Adipose tissue (tissue), 3 donors: ENCODE results near the gene GPC6. TPM values are rescaled to one million over a fixed set of nuclear protein-coding genes. Genes with fewer than 3 reads are reported as not detected.

Source experiments
- H3K27ac ChIP-seq: one replicate; pipeline ENCODE4 v1.5.1; 2013; ENCODE audit warnings: low read depth, low read length
- WGBS, 3 donors: extraction: QIAGEN DNeasy Blood & Tissue Kit; methylation state at CpG; one replicate each; pipeline ENCODE4 v1.1.7; 2013; 5-methylcytosine and 5-hydroxymethylcytosine counted together
- polyA plus RNA-seq, 3 donors: library from polyadenylated mRNA; stranded (reverse); fragments of 200-250 nt; gene quantifications; one replicate each; pipeline ENCODE4 v1.2.3, GENCODE V29; 2013
- donor health status: healthy with polysubstance abuse.
- donor health status: Bipolar disorder and iron deficiency.
- donor health status: healthy.

The GPC6 gene
- polyA plus RNA-seq, 3 donors: 0.72 to 8.5 (median 5.8) TPM

DNA sequence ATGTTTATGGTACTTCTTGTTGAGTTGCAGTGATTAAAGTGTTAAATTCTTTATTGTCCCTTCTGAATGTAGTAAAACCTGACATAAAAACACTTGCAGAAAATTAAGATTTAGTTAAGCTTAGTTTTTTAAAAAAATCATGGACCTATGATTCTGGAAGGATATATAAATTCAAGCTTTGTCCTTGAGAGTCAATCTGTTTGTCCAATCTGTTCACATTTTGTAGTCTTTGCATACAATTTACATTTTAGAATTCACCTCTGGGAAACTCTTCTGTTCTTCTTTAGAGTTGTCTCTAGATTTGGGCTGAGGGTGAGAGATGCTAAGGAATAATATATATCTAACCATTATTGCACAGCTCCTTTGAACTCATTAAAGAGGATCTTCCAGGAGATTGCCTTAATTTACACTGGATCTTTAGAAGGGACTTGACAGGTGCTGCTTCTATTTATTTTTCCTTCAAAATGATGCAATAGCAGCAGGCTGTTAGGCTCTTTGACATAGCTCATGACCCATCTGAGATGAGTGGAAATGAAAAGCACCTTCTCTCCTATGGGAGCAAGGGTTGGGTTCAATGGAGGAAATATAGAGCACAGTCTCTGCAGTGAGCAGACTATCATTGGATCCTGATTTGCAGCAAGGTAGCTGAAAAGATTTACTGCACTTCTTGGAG, 433.9 kb downstream of the GPC6 start:
- H3K27ac ChIP-seq: no peak overlapping the region

DNA sequence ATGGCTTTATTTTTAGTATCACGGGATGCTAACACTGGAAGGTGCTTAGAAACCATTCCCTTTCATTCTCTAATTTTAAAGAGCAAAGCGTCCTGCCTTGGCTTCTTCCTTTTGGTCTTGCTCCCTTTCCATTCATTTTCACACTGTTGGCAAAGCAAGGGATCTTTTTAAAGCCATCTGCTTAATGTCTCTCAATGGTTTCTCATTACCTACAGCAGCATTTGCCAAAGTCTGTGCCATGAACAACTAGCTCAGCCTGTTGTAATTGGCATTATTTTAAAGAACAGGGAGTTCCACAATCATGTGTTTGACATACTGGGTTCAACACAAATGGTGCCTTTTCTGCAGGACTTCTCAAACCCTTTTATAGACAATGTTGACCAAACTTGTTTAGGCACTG, 444.3 kb downstream of the GPC6 start:
- 73 to 82% (median 78%) methylated on average over 2 of the region's 2 CpGs for WGBS, 3 donors
- H3K27ac ChIP-seq: no peak overlapping the region

DNA sequence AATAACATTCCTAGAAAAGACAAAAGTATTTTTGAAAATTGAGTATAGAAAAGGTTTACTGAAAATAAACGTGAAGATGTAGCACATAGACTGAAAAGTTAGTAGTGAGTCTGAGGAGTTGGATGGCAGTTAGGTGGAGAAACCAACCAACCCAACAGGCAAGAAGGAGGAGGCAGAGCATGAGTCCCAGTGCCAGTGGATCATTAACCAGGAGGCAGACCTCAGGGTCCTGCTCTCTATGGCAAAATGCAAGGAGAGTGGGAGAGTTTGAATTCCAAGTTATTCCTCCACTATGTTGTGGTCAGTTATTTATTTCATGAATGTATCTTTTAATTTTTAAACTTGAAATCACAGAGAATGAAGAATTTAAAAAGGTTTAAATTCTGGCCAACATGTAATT, 446.4 kb downstream of the GPC6 start:
- H3K27ac ChIP-seq: no peak overlapping the region
- 72 to 89% (median 82%) methylated on average over 1 of the region's 1 CpG for WGBS, 3 donors

DNA sequence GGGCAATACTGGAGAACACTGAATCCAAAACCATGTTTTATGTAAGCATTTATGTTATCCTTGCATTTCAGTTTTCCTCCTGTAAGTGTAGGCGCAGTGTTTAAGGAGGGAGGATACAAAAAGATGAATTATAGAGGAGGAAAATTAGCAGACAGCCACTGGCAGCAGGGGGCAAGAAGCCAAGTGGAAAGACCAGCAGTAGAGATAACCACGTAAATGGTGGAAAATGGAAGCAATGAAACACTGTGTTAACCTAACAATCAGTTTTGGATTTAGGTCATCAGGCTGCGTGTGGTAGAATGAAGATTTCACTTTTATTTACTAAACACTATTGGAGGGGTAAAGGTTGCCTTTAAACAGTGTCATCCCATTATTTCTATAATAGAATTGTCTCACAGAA, 447.3 kb downstream of the GPC6 start:
- 76 to 87% (median 82%) methylated on average over 3 of the region's 3 CpGs for WGBS, 3 donors

DNA sequence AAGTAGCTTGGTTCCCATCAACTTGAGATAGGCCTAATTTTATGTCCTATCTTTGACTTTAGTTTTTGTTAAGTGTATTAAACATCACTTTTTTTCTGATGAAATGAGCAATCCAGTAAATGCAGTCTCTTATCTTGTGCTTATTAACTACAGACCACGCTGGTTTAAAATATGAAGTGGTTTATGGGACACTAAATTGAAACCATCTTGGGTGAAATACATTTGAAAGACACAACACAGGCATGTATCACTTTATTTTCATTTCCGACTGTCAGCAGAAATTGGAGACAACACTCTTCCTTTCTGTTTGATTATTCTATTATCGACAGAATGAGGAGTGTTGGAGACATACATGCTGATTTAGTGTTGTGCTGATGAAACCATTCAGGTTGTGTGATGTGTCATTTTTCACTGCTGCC, 447.7 kb downstream of the GPC6 start:
- WGBS, 3 donors: 55 to 67% (median 59%) methylated on average over 3 of the region's 3 CpGs

More for the DNA sequence above, 447.3 kb downstream of the GPC6 start:
- H3K27ac ChIP-seq: no peak overlapping the region

DNA sequence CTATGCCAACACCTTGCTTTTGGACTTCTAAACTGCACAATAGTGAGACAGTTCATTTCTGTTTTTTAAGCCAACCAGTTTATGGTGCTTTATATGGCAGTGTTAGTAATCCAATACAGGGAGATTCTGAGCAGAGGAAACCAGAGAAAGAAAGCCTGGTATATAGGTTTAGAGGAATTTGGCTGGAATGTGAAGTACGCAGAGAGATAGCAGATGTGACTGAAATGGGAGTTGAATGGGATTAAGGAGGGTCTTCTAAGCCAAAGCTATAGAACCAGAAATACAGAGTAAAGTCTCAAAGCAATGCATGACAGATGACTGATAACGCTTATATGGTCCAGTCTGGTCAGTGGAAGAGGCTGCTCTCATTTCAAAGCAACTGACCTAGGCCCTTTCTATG, 453.7 kb downstream of the GPC6 start:
- H3K27ac ChIP-seq: no peak overlapping the region
- 86 to 100% (median 87%) methylated on average over 2 of the region's 2 CpGs for WGBS, 3 donors

More for the DNA sequence above, 447.7 kb downstream of the GPC6 start:
- no peak overlapping the region for H3K27ac ChIP-seq

DNA sequence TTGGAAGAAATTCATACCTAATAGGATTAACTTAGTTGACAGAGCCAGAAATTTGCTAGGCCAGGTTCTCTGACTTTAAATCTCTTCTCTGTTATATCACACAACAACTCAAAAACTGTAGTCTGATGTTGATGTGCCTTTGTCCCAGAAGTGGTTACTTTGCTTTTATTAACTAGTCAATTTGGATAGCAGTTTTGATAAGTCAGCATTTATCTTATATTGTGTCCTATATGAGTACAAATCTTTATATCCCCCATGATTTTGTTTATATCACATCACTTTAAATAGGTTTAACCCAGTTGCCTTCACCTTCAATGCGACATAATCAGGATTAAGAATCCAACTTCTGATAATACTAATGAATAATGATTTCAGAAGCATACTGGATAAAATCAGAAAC, 459.3 kb downstream of the GPC6 start:
- 86 to 97% (median 94%) methylated on average over 1 of the region's 1 CpG for WGBS, 3 donors
- H3K27ac ChIP-seq: no peak overlapping the region

DNA sequence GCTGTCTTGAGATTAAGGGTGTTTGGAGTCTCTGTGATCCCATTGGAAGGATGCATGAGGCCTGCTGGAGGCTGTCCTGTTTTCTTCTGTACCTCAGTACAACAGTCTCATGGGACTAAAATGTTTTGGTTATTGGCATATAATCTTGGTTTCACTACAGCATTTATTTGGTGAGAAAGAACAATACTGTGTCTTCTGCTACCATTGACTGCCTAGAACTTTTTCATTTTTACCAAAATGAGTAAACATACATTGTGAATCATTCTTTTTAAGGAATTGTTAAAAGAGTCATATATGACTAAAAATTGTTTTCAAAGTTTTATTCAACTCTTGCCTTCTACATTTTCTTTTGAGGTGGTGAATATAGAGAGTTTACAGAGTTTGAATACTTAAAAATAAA, 459.8 kb downstream of the GPC6 start:
- no peak overlapping the region for H3K27ac ChIP-seq

DNA sequence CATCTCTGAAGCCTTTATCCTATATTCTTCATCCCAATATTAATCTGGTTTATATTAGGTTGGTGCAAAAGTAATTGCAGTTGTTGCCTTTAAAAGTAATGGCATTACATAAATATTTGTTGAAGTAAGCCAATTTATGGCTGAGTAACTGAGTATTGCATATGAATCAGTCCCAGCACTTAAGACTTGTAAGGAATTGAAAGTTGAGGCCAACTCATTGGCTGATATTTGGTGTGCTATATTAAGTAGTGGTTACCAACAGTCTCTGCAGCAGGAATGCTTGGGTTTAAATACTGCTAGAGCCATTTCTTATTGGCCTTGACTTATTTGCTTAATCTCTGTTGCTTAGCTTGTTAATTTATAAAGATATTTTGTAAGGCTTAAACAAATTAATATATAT, 460.7 kb downstream of the GPC6 start:
- H3K27ac ChIP-seq: no peak overlapping the region

DNA sequence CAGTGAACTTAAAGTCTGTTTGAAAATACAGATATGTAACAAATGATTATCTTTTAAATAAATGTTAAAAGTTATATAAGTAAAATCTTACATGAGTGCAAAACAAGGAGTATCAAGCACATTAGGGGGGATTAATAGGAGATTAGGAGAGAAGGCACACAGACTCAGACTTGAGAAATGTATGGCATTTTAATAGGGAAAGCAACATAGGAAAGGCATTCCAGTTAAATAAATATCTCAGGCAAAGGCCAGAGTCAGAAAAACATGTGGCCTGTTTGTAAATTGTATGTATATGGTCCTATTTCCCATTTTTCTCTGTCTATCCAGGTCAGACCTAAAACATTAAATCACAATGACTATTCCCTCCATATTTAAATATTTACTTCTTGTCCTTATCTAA, 462.7 kb downstream of the GPC6 start:
- H3K27ac ChIP-seq: no peak overlapping the region

DNA sequence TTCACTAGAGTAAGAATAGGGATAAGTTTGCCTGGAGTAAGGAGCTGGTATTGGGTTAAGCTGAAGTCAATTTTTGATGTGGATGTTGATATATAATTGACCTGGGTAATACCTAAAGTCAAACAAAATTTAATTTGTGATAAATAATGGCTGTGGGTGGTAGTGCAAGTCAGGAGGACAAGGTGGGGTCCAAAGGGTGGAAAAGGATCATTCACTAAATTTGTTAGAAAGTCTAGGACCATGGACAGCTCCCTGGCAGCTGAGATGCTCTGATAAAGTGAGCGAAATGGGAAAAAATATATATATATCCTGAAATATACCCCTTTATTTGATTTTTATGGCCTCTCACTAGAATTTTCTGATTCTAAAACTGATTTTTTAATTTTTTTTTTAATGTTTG, 463.5 kb downstream of the GPC6 start:
- no peak overlapping the region for H3K27ac ChIP-seq
- 34 to 48% (median 35%) methylated on average over 1 of the region's 1 CpG for WGBS, 3 donors

DNA sequence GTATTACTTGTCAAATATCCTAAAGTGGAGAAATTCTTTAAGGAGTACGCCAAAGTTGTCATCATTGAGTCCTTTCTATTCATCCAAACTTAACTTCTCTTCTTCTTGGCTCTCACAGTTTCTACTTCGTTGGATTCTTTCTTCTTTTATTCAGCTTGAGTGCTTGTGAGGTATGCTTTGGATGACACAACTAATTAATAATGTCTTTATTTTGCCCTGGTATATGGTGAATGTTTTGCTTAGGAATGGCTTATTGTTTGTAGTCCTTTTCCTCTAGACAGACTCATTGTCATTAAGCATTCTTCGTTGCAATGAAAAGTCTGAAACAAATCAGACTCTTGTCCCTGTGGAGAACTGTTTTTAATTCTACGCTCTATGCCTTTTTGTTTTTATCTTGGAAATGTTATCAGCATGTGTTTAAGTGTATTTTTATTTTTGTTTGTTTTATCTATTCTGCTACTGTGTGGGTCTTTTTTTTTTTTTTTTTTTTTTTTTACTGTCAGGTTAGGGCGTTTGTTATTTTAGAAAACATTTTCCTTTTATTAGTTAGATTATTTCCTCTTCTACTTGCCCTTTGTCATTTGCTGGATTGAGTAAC, 471.5 kb downstream of the GPC6 start:
- WGBS, 3 donors: 80 to 86% (median 85%) methylated on average over 5 of the region's 5 CpGs

DNA sequence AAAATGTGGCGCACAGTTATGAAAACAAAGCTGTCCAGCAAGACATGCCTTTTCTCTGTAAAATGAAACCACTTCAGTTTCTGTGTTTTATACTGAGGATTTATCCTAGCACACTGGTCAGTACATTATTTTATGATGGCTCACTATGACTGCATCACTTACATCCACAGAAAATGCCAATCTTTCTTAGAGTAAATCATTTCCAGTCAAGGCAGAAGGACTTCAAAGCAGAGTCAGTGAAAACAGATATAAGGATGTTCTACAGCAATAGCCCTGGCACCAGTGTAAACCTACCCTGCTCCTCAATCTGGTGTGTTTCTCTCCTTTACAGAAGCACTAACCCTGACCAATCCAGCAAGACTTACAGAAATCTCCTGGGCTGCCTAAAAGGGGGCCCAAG, 473.5 kb downstream of the GPC6 start:
- H3K27ac ChIP-seq: no peak overlapping the region
- WGBS, 3 donors: 92 to 98% (median 95%) methylated on average over 1 of the region's 1 CpG

More for the DNA sequence above, 471.5 kb downstream of the GPC6 start:
- H3K27ac ChIP-seq: no peak overlapping the region

DNA sequence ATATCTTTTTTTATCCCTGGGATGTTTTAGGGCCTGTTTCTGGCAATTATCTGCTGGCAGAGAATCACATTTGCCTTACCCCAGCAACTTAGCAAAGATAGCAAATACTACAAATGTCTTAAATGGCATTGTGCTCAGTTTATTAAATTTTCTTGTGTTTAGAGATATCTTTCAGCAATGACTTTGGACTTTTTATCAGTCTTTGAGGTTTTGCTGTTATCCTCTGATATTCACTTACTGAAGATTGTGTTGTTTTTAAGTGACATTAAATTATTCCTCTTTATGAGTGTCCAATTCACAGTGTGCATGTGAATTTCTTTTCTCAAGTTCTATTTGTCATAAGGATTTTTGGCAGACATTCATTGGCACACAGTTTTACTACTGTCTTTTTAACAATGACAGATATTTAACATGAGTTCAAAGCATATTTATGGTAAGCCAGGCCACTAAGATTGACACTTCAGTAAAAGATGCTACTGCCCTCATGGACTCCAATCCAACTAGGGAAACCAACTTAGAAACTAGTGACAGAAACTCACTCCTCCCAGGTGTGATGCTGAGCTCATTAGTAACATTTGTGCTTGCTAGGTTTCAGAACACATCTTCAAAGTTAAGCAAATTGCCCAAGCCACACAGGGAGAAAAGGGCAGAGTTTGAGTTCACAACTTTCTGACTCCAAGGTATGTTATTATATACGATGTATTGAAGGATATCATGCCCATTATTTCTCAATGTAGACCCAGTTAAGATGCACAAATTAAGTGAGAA, 481.9 kb downstream of the GPC6 start:
- 65 to 75% (median 71%) methylated on average over 1 of the region's 1 CpG for WGBS, 3 donors
- H3K27ac ChIP-seq: no peak overlapping the region

DNA sequence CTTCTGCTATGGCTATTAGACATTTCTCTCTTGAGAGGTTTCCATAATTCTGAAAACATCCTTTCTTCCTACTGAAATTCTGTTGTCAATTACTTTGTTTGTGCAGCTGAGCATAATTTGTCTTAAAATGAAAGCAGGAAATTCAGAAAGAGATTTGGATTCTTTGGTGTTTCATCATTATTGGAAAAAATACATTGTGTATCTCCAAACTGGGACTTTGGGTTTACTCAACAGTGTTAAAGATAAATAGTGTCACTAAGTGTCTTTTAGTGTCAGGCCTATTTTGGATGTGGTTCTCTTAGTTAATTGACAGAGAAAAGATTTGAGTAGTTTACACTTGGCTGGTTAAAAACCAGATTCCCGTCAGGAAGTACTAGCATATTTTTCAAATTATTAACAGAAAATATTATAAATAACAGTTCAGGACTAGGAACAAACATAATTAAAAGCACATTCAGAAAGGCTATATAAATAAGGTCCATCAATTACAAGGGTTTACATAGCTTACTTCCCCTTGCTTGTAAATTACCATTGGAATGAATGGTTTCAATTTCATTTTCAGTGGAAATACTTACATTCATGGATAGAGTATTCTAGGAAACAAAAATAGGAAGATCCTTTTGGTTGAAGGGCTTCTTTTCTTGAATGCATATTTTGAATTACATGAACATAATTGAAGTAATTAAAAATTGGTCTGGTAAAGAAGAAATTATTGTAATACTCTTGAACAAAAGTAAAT, 483.1 kb downstream of the GPC6 start:
- no peak overlapping the region for H3K27ac ChIP-seq
- 0% methylated on average over 1 of the region's 1 CpG for WGBS, 3 donors

DNA sequence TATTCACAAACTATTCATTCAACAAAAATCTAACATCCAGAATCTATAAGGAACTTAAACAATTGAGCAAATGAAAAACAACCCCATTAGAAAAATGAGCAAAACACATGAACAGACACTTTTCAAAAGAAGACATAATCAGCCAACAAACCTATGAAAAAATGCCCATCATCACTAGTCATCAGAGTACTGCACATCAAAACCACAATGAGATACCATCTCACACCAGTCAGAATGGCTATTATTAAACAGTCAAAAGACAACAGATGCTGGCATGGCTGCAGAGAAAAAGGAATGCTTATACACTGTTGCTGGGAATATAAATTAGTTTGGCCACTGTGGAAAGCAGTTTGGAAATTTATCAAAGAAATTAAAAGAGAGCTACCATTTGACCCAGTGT, 487.6 kb downstream of the GPC6 start:
- no peak overlapping the region for H3K27ac ChIP-seq

DNA sequence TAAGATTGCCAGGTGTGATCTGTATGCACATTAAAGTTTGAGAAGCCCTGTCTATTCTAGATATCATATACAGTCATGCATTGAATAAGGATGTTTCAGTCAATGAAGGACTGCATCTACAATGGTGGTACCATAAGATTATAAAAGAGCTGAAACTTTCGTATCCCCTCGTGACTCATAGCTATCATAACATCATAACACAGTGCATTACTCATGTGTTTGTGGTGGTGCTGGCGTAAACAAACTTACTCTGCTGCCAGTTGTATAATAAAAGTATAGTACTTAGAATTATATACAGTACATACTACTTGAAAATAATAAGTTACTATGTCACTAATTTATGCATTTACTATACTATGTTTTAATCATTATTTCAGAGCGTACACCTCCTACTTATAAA, 489.3 kb downstream of the GPC6 start:
- H3K27ac ChIP-seq: no peak overlapping the region
- WGBS, 3 donors: 90 to 91% (median 90%) methylated on average over 4 of the region's 4 CpGs

DNA sequence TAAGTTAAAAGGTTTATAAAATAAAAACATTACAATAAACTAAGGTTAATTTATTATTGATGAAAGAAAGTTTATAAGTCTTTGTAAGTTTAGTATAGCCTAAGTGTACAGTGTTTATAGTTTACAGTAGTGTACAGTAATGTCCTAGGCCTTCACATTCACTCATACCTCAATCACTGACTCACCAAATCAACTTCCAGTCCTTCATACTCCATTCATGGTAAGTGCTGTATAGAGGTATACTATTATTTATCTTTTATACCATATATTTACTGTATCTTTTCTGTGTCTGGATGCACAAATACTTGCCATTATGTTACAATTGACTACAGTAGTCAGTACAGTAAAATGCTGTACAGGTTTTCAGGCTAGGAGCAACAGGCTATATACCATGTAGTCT, 490.0 kb downstream of the GPC6 start:
- no peak overlapping the region for H3K27ac ChIP-seq

DNA sequence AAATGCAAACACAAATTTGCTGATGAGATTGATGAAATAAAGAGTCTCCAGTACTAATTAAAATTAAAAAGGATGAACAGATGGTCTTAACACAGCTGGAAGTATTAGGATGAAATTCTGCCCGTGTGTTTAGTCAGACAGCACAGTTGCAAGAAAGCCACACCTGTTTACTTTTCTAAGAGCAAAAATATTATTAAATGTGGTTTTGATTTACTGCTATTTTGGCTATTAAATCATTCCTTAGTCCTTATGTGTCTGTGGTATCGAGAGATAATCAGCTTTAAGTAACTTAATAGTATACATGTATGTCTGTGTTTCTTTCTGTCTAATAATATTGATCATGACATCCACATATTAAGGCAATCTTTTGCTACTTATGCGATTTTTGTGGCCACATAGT, 494.9 kb downstream of the GPC6 start:
- WGBS, 3 donors: 51 to 56% (median 51%) methylated on average over 3 of the region's 3 CpGs
- no peak overlapping the region for H3K27ac ChIP-seq
